TTC549 (cell line): ENCODE measurements around the gene CCDC126.
"Not testable (repeated sequence)": the region's sequence is repeated elsewhere in the genome, so short reads cannot be mapped to it uniquely, and the experiment has no call there.

Source experiments
- FAIRE-seq: peaks from 2 replicates; lab custom pipeline; 2012; peaks lifted over from hg19 to GRCh38; lab: Jason Lieb, UNC

CCDC126 gene, protein sequence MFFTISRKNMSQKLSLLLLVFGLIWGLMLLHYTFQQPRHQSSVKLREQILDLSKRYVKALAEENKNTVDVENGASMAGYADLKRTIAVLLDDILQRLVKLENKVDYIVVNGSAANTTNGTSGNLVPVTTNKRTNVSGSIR

DNA sequence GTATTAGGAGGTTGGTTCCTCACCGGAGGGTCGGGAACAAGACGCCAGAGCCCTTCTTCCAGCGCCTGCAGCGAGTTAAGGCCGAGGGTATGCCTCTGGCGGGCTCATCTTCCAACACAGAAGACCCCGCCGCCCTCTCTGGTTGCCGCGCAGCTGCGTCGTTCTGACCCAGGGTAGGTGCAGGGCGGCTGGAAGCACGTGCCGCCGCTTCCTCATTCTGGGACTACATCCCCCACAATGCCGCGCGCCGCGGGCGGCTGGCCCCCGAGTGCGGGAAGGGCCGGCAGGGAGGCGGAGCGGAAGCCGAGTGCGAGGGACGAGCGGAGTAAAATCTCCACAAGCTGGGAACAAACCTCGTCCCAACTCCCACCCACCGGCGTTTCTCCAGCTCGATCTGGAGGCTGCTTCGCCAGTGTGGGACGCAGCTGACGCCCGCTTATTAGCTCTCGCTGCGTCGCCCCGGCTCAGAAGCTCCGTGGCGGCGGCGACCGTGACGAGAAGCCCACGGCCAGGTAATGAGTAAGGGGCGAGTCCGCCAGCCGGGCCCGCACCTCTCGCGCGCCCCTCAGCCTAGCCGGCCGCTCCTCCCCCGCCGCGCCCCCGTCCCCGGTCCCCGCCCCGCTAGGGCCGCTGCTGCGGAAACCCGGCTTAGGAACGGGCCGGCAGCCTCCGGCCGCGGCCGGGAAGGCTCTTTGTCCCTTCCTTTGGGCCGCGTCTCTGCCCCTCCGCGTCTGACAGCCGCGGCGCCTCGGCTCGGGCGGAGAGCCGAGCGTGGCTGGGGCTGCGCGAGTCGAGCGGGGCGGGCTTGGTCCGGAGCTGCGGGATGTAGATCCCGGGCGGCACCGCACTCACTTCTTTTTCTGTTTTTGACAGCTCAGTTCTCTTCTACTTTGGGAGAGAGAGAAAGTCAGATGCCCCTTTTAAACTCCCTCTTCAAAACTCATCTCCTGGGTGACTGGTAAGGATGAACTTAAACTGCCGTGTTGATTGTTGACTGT lies at the start of gene CCDC126:
CCDC126 (plus strand) TSS at position 289 of the 998 bp plus-strand sequence. CDS start 13,934 bp downstream, outside the sequence.
- FAIRE-seq = no peak

DNA sequence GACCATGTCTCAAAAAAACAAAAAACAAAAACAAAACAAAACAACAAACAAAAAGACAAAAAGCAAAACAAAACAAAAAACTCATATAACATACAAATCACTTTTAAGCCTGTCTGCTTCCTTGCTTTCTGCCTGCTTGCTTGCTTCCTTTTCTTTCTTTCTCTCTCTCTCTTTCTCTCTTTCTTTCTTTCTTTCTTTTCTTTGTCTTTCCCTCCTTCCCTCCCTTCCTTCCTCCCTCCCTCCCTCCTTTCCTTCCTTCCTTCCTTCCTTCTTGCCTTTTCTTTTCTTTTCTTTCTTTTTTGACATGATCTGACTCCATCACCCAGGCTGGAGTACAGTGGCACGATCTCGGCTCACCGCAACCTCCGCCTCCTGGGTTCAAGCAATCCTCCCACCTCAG lies 49.5 kb upstream of the CCDC126 start:
- FAIRE-seq = no peak

DNA sequence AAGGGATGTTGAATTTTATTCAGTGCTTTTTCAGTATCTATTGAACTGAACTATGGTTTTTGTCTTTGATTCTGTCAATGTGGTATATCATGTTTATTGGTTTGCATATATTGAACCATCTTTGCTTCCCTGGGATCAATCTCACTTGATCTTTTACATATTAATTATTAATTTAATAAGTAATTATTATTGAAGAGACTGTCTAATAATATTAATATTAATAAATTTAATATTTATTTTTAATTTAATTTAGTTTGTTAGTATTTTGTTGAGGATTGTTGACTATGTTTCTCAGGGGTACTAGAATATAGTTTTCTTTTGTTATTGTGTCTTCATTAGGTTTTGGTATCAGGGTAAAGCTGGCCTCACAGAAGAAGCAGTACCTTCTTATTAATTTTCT lies 38.9 kb upstream of the CCDC126 start:
- peak; percentile 69 for FAIRE-seq

DNA sequence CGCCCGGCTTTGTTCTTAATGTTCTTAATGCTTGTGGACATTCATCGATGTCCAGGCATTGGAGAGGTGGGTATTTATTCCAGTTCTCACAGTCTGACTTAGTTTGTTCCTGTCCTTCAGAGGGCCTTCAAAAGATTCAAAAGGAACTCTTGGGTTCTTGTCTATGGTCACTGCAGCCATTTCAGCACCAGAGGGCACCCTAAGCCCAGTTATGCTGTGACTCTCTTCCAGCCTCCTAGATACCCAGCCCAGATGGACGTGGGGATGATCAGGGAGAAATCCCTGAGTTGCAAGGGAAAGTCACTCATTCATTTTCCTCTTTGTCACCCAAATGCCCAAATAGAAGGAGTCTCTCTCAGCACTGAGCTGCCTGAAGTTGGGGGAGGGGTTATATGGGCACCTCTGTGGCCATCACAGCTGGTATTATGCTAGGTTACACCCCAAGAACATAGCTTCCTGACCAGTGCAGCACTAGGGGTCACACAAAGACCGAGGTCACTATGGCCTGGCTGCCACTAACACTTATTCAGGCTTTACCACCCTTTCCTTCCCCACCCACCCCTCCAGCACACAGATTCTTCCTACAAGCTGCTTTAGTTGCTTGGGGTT lies 26.5 kb upstream of the CCDC126 start:
- peak; percentile 29 for FAIRE-seq

DNA sequence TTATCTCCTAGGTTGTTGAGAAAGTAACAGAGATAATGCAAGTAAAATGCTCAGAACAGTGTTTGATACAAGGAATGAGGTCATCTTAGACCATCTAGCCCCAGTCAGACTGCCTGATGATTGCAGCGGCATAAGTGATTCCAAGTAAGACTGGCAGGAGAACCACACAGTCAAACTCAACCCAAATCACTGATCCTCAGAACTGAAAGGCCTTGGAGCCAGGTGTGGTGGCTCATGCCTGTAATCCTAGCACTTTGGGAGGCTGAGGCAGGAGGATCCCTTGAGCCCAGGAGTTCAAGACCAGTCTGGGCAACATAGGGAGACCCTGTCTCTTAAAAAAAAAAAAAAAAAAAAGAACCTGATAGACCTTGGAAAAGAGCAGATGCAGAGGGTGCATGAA lies 15.2 kb upstream of the CCDC126 start:
- not testable (repeated sequence) for FAIRE-seq

DNA sequence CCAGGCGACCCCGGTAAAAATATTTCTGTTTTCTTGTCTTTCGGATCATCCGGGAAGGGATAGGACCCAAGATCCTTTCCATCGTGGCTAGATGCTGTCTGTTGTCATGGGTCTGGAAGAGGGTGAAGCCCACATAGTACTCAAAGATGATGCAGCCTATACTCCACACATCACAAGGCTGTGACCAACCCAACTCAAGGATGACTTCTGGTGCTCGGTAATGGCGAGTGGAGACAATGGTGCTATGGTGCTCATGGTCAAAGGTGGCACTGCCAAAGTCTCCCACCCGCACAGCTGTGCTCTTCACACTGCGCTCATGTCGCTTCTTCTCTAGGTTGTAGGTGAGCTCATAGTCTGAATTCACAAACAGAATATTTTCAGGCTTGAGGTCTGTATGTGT lies 11.9 kb upstream of the CCDC126 start:
- FAIRE-seq = not testable (repeated sequence)

DNA sequence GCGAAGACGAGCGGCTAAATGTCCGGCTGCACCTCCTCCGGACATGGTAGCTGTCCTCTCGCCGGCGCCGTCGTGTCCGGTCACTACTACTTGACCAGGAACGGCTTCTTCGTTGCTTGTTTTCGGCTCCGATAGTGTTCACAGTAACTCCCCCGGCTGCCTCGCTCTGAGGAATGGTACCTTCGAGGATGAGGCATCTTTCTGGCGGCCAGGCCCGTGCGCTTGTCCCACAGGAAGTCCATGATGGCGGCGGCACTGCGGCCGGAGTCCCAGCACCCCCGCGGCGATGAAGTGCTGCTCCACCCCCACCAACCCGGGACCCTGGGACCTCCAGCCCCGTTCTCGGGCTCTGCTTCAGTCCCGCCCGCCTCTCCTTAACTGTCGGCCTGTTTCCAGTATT lies 11.0 kb upstream of the CCDC126 start:
- FAIRE-seq = no peak

DNA sequence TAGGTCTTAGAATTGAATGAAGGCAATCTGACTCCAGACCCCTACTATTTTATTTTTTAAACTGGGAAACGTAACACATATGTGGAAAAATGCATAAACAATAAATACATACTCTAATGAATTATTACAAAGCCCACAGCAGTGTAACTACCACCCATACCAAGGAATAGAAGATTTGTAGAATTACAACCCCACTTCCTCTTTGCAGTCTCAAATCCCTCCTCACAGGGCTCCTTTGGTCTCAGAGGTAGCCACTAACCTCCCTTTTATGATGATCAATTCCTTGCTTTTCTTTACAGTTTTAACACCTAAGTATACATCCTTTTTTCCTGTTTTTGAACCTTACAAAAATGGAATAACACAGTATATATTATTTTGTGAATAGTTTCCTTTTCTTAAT lies 6.7 kb upstream of the CCDC126 start:
- no peak for FAIRE-seq

DNA sequence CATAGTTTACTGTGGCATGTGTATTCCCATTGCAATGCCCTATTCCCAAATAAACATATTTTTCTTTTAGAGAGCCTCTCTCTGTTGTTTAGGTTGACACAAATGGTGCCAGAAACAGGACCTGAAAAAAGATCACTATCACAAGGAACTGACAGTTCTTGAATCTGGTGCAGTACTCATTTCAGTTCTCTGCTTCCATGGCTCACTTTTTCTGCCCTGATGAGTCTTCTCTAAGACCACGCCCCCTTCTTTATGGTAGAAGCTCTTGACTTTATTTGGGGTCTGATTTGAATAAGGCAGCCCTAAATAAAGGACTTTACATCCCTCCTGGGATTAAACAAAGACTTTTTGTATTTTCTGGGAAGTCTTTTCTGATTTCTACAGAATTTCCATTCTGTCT lies 3.5 kb upstream of the CCDC126 start:
- no peak for FAIRE-seq

DNA sequence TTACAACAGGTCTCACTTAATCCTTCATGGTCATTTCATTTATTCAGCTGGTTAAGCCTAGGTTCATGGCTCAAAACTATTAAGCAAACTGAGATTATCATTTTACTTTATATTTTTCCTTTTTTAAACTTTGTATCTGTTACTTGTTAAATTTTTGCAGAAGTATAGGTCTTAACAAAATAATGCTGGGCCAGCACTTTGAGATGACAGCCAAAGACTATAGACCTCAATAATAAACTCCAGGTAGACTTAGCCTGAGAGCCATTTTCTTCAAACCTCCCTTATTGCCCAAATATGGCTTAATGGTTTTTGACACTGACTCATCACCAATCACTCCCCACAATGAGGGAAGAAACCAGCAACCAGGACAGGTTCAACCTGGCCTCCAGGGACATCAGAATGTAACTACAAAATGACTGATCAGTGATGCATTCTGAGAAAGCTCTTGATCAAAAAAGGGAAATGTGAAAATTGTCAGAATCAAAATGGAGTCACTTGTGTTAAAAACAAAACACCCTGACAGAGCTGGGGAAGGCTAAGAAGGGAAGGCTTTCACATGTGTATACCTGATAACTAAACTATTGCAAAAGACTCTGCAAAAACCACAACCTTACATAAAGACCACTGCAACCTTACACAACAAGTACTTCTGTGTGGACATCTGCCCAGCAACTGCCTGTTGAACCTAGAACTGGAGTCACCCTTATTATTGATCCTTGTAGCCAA lies 2.1 kb upstream of the CCDC126 start:
- FAIRE-seq = no peak

DNA sequence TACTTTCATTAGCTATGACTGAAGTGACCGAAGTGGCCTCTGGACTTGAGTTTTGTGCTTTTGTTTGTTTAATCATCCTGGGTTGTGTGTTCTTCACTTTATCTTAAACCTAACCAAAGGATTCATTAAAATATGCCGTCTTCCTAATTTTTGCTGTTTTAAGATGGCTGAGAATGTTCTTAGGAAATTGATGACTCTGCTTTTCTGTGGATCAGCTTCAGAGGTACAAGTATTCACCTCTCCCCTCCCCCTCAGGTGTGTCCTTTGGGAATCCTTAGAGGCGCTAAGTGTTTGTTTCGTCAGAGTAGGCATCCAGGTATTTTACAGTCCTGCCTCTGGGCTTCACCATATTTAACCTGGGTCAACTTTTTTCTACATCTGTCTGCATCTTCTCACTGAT lies 1.1 kb downstream of the CCDC126 start:
- no peak for FAIRE-seq

DNA sequence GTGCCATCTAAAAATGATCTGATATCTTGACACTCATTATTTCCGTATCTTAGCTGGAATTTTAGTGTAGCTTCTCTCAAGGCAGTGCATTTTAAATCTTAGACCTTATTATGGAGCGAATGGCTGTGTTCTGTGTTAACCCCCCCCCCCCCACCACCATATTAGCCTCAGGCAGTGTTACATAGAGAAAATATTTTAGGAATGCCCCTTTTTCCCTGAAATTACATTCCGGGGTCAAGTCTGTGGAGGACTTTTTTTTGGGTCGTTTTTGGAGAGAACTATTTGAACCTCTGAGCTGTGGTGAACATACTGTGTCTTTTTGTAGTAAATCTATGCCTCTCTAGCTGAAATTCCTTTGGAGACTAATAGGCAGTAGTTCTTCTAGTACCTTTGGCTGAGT lies 3.1 kb downstream of the CCDC126 start:
- no peak for FAIRE-seq

DNA sequence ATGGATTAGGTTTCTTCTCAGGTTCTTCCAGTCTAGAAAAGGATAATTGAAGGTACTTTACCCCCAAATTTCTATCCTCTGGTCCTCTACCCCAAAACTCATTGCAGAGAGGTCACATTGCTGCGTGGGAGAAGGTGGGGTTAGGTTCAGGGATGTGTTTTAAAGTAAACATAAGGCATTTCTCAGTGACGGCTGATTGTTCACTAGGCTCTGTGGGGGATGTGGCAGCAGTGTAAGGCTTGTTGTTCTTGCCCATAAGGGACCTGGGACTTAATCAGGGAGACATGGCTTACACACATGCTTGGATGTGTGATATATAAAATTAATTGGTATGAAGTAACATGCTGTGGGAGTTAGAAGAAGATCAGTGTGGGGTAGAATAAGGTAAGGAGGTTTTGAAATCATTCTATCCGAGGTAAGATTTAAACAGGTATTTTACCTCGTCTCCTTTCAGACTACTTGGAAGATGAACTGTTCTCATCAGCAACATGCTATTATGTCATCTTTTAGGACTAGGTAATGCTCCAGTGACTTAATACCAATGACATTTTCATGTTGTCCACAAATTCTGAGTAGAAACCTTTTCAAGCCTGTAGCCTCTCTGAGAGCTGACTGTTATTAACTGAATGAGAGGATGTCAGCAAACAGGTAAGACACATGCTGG lies 6.6 kb downstream of the CCDC126 start:
- FAIRE-seq = no peak

DNA sequence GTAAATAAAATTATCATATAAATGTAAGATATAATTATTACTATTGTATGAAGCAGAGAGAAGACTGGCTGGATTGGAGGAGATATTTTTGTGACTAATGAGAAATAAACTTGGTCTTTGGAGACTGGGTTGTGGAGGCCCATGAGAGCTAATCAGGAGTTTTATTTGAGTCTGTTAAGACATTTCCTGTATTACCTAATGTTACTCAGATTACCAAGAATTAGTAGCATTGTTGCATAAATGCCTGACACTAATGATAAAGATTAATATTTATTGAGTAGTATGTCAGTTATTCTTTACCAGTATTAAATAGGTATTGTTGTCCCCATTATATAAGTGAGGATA lies 7.1 kb downstream of the CCDC126 start:
- FAIRE-seq = no peak

DNA sequence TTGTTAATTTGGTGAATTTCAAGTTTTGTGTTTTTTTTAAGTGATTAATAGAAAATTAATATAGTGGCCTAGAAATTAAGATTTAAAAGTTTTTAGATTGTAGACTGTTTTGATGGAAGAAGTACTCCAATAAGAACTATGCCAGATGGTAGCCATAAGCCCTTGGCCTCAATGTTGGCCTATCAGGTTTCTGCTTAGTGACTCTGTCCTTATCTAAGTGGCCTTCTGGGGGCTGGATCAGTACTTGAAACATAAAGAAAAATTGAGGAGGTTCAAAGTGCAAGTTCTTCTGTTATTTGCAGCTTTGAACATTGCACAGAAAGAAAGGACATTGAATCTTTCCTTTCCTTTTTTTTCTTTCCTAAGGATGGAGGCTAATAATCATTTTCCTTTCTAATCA lies 9.9 kb downstream of the CCDC126 start:
- no peak for FAIRE-seq

DNA sequence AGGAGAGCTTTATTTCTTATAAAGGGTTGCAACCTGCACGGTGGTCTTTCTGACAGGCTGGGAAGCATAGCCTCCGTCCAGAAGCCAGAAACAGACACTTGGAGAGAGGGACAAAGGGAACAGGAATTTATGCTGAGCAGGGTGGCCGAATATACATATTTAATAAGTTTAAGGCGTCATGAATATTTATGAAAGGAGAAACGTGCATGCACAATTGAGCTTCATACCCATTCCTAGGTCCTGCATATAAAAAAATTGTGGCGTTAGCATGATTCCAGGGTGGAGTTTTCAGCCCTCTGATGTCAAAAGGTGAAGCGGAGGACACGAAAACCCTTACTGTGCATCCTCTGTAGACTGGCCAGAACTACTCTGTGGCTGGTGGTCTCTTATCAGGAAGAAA lies 10.7 kb downstream of the CCDC126 start:
- no peak for FAIRE-seq

DNA sequence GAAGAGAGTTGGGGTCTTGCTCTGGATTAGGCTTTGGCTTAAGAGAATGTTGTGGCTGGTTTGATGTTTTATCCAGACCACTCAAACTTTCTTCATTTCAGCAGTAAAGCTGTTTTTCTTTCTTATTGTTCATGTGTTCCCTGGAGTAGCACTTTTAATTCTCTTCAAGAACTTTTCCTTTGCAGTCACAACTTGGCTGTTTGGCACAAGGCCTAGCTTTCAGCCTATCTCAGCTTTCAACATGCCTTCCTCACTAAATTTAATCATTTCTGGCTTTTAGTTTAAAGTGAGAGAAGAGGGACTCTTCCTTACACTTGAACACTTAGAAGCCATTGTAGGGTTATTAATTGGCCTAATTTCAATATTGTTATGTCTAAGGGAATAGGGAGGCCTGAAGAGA lies 18.1 kb downstream of the CCDC126 start:
- no peak for FAIRE-seq

DNA sequence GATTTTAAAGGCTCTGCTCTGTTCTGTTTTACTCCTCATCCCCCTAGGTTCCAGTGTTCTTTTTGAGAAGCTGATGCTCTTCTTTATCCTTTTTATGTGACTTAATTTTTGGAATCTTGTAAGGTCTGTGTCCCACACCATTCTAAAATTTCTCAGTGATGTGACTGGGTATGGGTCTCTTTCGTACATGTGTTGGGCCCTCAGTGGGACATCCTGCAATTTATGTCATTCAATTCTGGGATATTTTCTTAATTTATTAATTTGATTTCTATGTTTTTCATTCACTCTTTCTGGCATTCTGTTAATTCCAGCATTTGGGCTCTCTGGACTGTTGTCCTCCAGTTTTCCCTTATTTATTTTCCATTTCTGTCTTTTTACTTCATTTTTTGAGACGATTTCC lies 19.4 kb downstream of the CCDC126 start:
- FAIRE-seq = no peak

DNA sequence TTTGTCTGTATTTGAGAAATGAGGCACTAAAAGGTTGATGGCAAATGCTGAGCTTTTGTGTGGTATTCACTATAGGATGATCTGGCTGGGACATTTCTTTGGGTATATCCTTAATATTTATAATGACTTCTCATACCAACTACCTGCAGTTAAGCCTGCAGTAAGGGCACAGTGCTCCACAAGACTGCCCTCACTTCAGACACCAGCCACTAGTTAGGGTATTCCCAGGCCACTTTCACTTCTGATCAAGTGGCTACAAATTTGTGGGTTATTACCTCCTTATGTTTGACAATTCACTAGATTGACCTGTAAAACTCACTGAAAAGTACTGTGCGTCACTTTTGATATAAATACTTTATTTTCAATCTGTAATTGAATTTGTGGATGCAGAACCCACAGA lies 20.3 kb downstream of the CCDC126 start:
- no peak for FAIRE-seq

DNA sequence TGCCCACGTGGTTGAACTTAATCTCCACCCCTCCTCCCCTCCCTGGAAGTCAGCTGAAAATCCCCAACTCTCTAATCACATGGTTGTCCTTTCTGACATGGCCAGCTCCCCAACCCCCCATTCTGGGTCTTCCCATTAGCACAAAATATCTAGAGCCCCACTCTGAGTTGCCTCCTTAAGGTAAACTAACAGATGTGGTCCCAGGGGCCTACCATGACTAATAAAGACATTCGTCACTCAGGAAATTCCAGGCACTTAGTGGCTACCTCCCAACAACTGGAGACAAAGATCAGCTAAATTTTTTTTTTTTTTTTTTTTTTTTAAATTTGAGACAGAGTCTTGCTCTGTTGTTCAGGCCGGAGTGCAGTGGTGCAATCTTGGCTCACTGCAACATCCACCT lies 21.1 kb downstream of the CCDC126 start:
- no peak for FAIRE-seq

DNA sequence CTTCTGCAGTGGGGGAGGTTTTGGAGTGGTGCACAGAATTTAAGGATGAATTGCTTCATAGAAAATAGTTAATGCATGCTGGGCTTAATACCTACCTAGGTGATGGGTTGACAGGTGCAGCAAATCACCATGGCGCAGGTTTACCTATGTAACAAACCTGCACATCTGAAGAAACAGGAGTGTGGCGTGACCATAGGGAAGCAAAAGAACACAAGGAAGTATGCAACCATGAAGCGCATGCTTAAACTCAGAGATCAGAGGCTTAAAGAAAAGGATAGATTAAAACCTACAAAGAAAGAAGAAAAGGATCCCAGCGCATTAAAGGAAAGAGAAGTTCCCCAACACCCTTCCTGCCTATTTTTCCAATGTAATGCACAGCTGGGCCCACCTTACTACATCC lies 22.0 kb downstream of the CCDC126 start:
- no peak for FAIRE-seq

DNA sequence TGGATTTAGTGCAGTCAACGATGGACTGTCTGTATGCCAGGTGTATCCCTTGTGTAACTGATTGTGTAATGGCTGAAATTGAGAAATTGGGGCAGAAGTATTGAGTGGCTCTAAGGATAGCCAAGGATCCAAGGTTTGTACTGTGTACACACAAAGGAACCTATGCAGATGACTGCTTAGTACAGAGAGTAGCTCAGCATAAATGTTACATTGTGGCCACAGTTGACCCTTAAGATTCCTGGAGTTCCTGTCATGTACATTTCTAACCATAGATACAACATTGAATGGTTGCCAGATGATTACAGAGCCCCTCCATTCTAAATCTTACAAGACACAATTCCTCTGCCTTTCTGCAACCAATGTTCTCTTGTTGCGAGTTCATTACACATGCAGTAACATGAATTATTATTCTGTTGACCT lies 25.3 kb downstream of the CCDC126 start:
- no peak for FAIRE-seq
